Measurements from ENCODE around the gene TMEM82. TPM values are rescaled to one million over a fixed set of nuclear protein-coding genes. Genes with fewer than 3 reads are reported as not detected.

TMEM82 gene
- total RNA-seq, 1 donor from 2014 or later = not detected

DNA sequence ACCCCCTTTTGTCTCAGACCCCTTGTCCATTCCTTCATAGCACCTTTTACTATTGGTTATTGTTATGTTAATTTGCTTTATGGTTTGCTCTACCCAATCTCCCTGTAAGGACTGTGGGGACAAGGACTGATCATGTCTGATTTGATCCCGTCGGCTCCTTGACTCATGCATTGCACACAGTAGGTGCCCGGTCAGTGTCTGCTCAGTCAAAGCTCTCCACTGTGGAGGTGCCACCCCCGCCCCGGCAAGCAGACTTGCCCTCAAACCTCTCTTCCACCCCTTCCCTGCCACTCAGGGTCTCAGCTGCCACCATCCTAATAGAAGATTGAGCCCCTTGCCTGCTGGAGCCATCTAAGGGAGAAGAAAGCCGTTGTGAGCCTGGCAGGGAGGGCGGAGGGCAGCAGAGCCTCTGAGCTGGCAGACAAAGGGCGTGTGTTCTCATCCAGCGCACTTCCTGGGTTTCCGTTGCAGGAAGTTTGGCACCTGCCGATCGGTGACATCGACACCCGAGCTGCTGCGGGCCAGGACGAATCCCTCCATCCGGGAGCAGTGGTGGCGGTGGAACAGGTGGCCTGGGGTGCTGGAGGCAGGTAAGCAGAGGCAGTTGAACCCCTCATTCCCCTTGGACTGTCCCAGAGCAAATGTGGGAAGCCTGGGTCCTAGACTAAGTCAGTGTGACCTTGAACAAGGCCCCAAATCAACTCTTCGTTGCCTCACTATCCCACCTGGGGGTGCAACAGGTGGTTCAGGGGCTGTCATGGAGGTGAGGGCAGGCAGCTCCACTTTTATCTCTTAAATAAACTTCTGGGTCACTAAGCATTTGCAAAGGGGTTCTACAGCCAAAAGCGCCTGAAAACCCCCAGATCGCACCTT lies 14.1 kb downstream of the TMEM82 start:
- DNase-seq (ENCODE audit: low spot score) = no peak

DNA sequence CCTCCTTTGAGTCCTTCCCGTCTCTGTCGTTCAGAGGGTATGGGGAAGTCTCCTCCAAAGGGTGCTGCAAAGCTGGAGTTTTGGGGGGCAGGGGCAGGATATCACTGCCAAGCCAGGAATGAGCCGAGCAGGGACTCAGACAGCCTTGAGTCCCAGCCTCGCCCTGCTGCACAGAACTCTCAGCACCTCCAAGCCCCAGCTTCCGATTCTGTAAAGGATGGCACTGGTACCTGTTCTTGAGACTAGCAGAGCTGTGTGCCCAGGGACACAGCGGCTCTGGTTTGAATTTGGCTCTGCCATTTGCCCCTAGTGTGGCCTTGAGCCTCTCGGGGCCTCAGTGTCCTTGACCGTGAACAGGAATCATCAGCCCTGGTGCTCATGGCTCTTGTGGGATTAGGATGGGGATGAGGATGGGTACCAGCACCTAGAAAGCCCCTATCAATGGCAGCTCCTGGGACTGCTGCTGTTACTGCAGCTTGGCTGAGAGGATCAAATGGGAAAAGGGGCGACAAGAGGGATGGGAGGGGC lies 14.8 kb downstream of the TMEM82 start:
- DNase-seq (ENCODE audit: low spot score) = no peak

DNA sequence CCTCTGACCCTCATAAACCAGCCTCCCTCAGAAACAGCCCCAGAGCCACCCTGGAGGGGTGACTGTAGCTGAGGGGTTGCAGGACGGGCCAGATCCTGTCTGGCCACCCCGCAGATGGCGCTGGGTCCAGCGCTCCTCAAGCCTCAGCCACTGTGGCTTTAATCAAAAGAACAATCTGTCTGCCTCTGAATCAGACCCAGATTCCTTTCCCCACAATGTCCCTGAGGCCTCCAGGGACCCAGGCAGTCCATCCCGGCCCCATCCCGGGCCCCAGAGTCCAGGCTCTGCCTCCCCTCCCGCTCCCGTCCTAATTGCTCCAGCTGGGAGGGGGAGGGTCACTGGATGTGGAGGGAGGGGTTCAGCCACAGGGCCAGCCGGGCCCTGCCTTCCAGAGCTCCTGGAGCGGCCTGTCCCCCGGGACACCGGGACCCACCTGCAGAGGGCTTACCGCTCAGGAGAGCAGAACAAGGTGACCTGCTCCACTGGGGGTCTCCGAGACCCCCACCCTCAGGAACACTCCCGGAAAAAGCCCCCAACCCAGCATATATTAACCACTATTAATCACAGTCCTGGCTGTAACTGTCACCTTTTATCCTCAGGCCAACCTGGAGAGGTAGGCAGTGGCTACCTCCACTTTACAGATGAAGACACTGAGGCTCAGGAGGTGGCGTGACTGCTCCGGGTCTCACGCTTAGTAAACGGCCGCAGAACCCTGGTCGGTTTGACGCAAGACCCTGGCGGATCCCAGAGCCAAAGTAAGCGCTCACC lies 15.5 kb downstream of the TMEM82 start:
- no peak for DNase-seq (ENCODE audit: low spot score)

DNA sequence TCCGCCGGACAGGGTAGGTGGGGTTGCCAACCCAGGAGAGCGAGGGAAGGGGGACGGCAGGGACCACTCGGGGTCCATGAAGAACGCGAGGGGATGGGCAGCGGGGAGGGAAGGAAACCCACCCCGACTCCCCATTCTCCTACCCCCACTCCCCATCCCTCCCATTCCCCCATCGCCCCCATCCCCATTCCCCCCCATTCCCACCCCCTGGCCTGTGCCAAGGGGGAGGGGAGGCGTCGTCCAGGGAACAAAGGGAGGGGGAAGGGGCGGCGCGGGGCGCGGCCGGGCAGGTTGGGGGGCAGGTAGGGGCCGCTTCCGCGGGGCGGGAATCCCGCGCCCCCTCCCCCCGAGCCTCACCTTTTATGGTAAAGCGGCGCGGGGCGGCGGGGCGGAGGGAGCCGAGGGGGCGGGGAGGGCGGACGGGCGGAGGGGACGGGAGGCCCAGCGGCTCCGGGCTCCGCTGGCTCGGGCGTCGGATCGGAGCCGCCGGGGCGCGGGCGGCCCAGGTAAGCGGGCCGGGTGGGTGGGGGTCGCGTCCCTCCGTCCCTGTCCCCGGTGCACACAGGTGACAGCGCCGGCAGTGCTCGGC lies 16.1 kb downstream of the TMEM82 start, which contains the start of gene FBLIM1:
FBLIM1 (plus strand) TSS at position 453 of the 589 bp plus-strand sequence. CDS start 6,189 bp downstream, outside the sequence.
- no peak for DNase-seq (ENCODE audit: low spot score)

DNA sequence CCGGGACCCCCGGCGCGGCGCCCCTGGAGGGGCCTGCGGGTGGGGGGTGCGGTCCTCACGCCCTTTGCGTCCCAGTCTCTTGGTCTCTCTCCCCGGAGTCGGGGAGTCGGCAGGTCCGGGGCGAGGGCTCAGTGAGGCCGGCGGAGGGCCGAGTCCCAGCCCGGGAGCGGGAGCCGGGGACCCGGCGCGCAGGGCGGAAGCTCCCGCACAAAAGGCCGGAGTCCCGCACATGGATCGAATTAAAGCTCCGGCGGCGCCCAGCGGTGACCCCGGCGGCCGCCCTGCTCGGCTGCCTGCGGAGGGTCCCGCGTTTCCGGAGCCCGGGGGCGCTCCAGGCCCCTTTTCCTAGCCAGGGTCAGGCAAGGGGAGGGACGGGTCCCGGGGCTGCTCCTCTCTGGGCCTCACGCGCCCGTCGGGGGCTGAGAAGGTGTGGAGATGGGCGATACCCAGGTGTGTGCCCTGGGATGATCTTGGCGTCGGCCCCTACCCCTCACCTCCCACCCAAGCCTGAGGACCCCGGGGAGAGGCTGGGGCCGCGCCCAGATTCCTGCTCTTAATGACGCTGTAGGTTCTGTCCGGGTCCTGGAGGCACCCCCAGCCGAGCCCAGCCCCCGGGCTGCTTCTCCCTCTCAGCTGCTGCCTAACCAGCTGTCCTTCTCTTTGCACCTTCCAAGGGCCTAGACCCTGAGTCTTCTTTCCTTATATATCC lies 16.8 kb downstream of the TMEM82 start:
- DNase-seq (ENCODE audit: low spot score) = no peak

DNA sequence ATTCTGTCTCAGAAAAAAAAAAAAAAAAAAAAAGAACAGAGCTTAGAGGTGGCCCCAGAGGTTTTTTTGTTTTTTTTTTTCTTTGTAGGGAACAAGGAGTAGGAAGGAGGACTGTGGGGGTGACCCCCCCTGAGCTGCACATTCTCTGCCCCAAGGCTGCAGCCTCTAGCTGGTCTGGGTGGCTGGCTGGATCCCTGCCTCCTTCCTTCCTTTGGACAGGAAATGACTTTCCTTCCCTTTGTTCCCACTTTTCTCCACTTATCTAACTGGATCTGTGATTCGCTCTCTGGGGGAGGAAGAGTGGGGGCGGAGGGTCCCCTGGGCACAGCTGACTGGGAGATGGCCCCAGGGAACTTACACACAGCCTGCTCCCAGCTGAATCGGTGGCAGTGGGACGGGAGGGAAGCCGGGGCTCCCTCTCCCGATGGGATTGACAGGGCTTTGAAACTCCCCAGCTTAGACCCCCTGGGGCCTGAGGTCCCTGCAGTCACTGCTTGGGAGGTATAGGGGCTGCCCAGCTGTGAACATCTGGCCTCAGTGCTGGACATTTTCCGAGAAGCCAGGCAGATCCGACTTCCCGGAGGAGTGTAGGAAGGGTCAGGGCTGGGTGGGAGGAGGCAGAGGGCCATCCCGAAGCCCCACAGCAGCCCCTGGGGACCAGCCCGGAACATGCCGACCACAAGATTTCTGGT lies 18.4 kb downstream of the TMEM82 start:
- no peak for DNase-seq (ENCODE audit: low spot score)

DNA sequence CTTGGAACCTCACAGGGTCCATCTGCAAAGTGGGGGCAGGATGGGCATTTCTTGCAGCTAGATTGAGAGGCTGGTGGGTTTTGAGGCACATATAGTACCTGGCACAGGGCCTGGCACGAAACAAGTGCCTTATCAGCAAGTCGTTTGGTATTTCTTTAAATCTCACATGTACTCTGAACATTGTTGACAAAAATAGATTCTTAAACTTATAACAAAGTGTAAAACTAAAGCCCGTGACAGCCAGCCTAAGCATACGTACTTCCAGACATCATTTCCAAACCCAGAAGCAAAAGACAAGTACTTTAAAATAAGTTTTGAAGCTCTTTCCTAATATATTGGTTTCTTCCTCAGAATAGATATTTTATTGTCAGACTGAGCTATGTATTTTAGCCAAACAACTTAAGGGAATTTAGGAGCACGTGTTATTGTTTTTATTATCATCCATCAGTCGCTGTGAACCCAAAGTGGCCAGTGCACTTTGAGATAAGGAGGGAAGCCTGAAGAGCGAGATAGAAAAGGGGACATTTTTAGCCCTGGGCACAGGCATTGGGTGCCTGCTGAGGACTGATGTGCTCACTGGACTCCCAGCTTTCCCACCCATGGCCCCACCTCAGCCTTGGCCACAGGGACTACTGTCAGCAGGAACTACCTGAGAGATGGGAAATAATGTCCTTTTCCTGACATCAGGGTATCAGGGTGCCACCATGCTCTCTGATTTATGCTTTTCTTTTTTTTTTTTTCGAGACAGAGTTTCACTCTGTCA lies 19.2 kb downstream of the TMEM82 start:
- DNase-seq (ENCODE audit: low spot score) = no peak

DNA sequence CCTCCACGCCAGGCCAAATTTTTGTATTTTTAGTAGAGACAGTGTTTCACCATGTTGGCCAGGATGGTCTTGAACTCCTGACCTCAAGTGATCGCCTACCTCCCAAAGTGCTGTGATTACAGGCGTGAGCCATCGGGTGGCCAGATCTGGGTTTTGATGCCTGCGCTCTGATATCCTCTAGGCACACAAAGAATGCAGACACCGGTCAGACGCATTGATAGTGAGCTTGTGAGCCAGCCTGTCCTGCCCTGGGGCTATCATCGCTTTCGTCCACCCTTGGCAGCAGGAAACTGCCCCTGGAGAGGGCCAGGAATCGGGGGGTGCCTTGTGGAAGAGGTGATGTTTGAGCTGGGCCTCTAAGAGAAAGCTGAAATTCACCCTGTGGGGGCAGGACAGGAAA lies 20.2 kb downstream of the TMEM82 start:
- no peak for DNase-seq (ENCODE audit: low spot score)

DNA sequence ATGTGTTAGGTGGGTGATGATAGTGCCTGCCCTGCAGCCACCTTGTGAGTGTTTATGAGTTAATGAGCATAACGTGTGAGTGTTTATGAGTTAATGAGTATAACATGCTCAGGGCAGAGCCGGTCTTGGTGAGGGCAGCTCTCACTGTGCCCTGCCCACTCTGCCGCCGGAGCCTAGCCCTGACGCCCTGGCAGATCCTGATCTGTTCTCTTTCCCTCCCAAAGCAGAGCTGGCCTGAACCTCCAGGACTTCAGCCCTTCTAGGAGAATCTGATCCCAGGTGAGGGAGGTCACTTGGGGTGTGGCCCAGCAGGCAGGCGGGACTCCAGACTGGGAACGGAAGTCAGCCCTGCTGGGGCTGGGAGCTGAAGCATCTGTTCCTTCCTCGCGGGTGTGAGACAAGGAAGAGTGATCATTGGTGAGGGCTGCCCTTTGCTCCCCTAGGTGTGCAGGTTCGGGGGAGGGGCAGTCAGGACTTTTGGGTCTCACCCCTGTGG lies 22.0 kb downstream of the TMEM82 start:
- no peak for DNase-seq (ENCODE audit: low spot score)

DNA sequence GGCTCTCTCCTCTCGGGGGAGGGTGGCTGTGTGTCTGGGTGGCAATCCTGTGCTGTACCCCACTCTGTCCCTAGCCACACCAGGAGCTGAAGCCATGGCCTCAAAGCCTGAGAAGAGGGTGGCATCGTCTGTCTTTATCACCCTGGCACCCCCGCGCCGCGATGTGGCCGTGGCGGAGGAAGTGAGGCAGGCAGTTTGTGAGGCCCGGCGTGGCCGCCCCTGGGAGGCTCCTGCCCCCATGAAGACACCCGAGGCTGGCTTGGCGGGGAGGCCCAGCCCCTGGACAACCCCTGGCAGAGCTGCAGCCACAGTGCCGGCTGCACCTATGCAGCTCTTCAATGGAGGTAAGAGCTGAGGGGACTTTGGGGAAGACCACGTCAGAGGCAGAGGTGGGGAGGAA lies 22.6 kb downstream of the TMEM82 start:
- DNase-seq (ENCODE audit: low spot score) = no peak

DNA sequence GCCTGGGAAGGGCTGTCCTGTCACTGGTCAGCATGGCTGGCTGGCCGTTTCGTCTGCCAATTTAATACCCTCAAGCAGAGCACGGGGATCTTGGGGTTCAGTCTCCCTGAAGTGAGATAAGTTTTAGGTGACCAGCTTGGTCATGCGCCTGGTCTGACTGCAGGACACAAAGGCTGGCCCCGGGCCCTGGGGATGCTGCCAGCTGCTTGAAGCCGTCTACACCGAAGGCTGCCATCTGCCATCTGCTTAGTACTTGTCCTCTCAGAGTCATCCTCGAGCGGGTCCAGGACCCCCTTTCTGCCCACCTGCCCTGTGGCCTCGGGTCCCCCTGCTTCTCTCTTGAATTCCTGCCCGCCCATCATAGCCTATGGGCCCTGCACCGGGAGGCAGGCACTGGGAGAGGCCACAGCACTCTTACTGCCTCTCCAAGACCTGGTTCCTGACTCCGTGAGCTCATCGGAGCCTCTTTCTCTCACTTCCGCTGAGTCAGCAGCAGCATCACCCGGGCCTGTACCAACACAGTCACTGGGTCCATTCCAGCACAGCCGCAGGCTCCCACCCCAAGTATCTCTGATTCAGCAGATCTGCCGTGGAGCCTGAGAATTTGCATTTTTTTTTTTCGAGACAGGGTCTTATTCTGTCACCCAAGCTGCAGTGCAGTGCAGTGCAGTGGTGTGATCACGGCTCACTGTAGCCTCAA lies 23.3 kb downstream of the TMEM82 start:
- no peak for DNase-seq (ENCODE audit: low spot score)

DNA sequence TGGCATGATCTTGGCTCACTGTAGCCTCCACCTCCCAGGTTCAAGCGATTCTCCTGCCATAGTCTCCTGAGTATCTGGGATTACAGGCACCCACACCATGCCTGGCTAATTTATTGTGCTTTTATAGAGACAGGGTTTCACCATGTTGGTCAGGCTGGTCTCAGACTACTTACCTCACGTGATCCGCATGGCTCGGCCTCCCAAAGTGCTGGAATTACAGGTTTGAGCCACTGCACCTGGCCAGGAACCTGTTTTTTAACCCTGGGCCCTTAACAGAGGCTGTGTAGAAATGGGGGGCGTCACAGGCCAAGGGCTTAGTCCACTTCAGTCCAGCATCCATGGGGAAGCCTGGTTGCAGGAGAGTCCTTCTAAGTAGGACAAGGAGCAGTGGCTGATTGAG lies 25.6 kb downstream of the TMEM82 start:
- no peak for DNase-seq (ENCODE audit: low spot score)

DNA sequence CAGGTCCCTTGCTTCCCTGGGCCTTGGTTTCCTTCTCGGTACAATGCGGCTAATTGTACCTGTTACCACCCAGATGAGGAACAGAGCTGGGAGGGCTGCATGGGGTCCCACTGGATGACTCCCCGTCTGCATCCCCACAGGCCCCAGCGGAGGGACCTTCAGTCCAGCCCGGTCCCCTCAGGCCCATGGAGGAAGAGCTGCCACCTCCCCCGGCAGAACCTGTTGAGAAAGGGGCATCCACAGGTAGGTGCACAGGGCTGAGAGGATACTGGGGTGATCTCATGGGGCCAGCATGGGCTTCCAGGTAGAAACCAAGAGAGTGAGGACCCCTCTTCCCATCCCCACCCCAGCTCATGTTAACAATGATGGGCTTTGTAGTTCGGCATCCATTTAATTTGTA lies 26.1 kb downstream of the TMEM82 start:
- DNase-seq (ENCODE audit: low spot score) = no peak

DNA sequence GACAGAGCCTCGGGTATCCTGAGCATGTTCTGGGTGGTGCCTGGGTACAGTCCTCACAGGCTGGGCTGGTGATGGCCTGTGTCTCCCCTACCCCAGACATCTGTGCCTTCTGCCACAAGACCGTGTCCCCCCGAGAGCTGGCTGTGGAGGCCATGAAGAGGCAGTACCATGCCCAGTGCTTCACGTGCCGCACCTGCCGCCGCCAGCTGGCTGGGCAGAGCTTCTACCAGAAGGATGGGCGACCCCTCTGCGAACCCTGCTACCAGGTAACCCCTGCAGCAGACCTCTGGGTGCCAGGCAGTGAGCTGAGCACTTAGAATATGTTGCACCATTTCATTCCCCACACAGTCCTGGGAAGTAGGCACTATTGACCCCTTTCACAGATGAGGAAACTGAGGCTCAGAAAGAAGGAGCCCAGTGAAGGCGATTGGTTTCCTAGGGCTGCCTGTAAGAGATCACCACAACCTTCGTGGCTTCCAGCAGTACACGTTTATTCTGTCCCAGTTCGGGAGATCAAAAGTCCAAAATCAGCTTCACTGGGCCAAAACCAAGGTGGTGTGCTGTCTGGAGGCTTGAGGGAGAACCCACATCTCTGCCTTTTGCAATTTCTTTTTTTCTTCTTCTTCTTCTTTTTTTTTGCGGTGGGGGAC lies 28.1 kb downstream of the TMEM82 start:
- no peak for DNase-seq (ENCODE audit: low spot score)

DNA sequence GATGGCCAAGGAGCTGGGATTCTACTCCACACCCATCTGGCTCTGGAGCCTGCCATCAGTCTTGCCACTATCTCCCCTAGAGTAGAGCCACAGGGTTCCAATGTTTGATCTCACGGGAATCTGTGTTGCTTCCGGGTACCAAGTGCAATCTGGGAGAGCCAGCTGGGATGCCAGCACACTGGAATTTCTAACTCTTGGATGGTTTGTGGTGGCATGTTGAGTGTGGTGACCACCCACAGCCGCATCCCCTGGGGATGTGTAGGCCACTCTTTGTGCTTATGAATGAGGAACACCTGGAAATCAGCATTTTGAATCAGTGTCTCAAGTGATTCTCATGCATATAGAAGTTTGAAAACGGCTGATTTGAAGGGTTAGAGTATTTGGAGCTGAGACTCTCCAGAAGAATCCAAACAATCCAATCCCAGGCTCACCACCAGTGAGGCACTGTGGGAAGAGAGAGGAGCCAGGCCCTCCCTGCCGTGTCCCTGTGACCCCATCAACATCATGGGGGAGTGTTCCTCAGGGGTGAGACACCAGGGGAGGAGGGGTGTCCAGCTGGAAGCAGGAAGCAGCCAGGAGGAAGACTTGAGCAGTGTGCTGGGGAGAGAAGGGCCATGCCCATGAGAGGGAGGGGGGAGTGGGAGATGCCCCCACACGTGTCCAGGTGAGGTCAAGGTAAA lies 29.7 kb downstream of the TMEM82 start:
- no peak for DNase-seq (ENCODE audit: low spot score)

DNA sequence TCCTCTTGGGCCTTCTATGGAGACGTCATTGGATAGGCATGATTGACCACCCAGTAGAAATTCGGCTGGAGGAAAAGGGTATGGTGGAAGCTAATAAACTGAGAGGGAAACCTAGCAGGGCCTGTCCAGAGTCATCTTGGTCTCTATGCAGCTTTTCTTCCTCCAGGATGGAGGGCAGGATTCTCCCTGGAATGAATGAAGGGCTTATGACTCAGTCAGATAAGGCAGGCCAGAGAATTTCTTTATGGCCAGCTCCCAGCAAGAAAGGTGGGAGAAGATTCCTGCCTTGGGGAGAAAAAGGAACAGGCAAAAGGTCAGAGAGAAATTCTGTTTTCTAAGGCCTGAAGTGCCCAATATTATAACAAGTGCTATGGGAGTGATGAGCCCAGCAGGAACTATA lies 33.4 kb downstream of the TMEM82 start:
- DNase-seq (ENCODE audit: low spot score) = no peak

DNA sequence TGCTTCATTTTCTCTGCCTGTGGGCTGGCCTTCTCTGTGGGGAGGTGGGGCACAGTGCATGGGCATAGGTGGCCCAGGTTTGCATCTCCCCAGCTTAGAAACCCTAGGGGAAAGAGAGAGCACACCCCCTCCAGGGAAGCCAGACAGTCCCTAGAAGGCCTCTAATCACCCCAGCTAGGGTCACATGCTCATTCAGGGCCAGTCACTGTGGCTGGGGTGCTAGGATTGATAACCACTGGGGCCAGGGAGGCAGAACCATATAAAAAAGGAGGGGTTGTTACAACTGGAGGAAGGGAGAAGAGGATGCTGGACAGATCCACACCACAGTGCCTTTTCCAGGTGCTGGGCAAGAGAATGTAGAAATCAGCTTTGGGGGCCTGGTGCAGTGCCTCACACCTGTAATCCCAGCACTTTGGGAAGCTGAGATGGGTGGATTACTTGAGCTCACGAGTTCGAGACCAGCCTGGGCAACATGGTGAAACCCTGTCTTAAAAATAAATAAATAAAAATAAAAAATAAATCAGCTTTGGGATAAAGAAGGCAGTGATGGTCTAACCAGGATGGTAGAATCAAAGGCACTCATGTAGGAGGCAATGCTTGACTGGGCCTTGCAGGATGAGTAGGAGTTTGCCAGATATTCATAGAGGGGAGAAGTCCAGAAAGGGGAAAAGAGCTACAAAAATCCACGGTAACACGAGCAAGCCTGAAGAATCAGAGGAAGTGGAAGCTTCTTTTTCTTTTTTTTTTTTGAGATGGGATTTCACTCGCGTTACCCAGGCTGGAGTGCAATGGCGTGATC lies 35.8 kb downstream of the TMEM82 start:
- DNase-seq (ENCODE audit: low spot score) = no peak

DNA sequence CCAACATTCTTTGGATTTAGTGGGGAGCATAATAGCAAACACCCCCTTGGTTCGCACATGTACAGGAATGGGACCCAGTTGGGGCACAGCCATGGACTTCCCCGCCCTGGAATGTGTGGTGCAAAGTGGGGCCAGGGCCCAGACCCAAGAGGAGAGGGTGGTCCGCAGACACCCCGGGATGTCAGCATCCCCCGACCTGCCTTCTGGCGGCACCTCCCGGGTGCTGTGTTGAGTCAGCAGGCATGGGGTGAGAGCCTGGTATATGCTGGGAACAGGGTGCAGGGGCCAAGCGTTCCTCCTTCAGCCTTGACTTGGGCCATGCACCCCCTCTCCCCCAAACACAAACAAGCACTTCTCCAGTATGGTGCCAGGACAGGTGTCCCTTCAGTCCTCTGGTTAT lies 43.4 kb downstream of the TMEM82 start:
- no peak for DNase-seq (ENCODE audit: low spot score)

All from ureter (tissue), 1 donor.